A549 (cell line): Measurements from ENCODE around the gene CRYBA4. TPM values are rescaled to one million over a fixed set of nuclear protein-coding genes. Genes with fewer than 3 reads are reported as not detected.

ENCODE experiments used
- ATAC-seq, 2 experiments: fragments of 200-7000 bp in 1 of 2; fragments of >200 bp in 1 of 2; cut with Nextera tagmentation in 1 of 2; cut with Tn5 transposase in 1 of 2; 3 replicates each; pipeline versions ENCODE4 v1.8.0 to v1.9.1; 2018 to 2020; ENCODE audit warnings: mild to moderate bottlenecking in 1 of 2, moderate library complexity in 1 of 2
- CTCF ChIA-PET: fragments of 300-600 bp; sonication (Branson Sonifier 250); formaldehyde crosslinking; extraction: SDS; loops from one replicate; lab custom pipeline; 2021; ENCODE audit warnings: antibody characterized with exemption, inconsistent platforms; lab: Yijun Ruan, JAX
- POLR2A ChIA-PET: fragments of 350-600 bp; formaldehyde crosslinking; extraction: SDS; loops from one replicate; lab custom pipeline; 2021; ENCODE audit warnings: antibody characterized with exemption, inconsistent platforms; lab: Yijun Ruan, JAX
- DNase-seq, 2 experiments: peaks; one replicate each; pipeline versions ENCODE4 v3.0.0 to v3.0.0-alpha.2; 2011 to 2016; ENCODE audit warnings: low read depth in 1 of 2, low spot score in 1 of 2
- FAIRE-seq: peaks from 2 replicates; lab custom pipeline; 2011; peaks lifted over from hg19 to GRCh38; lab: Jason Lieb, UNC
- H3K27ac ChIP-seq, 2 experiments: fragments of >200 bp; sonication (Bioruptor Twin); formaldehyde crosslinking; 3 replicates each; pipeline ENCODE4 v1.5.1; 2016 to 2017
- H3K4me1 ChIP-seq: fragments of >200 bp; sonication (Bioruptor Twin); formaldehyde crosslinking; 3 replicates; pipeline ENCODE4 v1.6.1; 2016
- H3K4me2 ChIP-seq: fragments of >200 bp; sonication (Bioruptor Twin); formaldehyde crosslinking; 3 replicates; pipeline ENCODE4 v1.6.1; 2016
- H3K4me3 ChIP-seq: fragments of >200 bp; sonication (Bioruptor Twin); formaldehyde crosslinking; 3 replicates; pipeline ENCODE4 v1.5.1; 2016
- H3K9me3 ChIP-seq: fragments of >200 bp; sonication (Bioruptor Twin); formaldehyde crosslinking; 3 replicates; pipeline ENCODE4 v1.6.1; 2016
- BCL3 ChIP-seq: fragments of >200 bp; sonication (Bioruptor Twin); formaldehyde crosslinking; IDR thresholded peaks from 3 replicates; pipeline ENCODE4 v1.6.1; 2016
- BHLHE40 ChIP-seq: IDR thresholded peaks from 2 replicates; pipeline ENCODE4 v1.6.1; 2012; ENCODE audit warnings: low read depth, low read length, inconsistent platforms
- CHD4 ChIP-seq: fragments of 200-600 bp; sonication (generic); IDR thresholded peaks from 2 replicates; pipeline ENCODE4 v1.6.1; 2016; ENCODE audit warnings: antibody characterized with exemption, mild to moderate bottlenecking, borderline replicate concordance
- CTCF ChIP-seq: fragments of >200 bp; sonication (Bioruptor Twin); formaldehyde crosslinking; IDR thresholded peaks from 3 replicates; pipeline ENCODE4 v1.5.1; 2016
- FOSB ChIP-seq: fragments of 250-450 bp; sonication (Bioruptor Pico); IDR thresholded peaks from 2 replicates; pipeline ENCODE4 v1.5.0; 2020; ENCODE audit warnings: mild to moderate bottlenecking, moderate library complexity
- FOSL2 ChIP-seq, 2 experiments: fragments of 450-650 bp in 1 of 2; fragments of >200 bp in 1 of 2; sonication (Bioruptor Twin) in 1 of 2; formaldehyde crosslinking; IDR thresholded peaks; 2 replicates each; pipeline versions ENCODE4 v1.5.0 to v1.6.1; 2016 to 2020; ENCODE audit warnings: mild to moderate bottlenecking in 1 of 2, moderate library complexity in 1 of 2
- HDAC2 ChIP-seq: fragments of 200-600 bp; sonication (generic); IDR thresholded peaks from 2 replicates; pipeline ENCODE4 v1.6.1; 2016
- HMGXB4 ChIP-seq: fragments of 250-450 bp; sonication (Bioruptor Pico); IDR thresholded peaks from 2 replicates; pipeline ENCODE4 v1.5.0; 2021; ENCODE audit warnings: mild to moderate bottlenecking, moderate library complexity, borderline replicate concordance
- HOXB5 ChIP-seq: fragments of 250-450 bp; sonication (Bioruptor Pico); IDR thresholded peaks from 2 replicates; pipeline ENCODE4 v1.5.0; 2020; ENCODE audit warnings: mild to moderate bottlenecking, moderate library complexity
- MAX ChIP-seq: IDR thresholded peaks from 2 replicates; pipeline ENCODE4 v1.6.1; 2012
- MYC ChIP-seq: IDR thresholded peaks from 2 replicates; pipeline ENCODE4 v1.6.1; 2012; ENCODE audit warnings: mild to moderate bottlenecking, inconsistent platforms, low read length, improper control_type of control experiment, borderline replicate concordance
- NR3C1 ChIP-seq: fragments of >200 bp; sonication (Bioruptor Twin); formaldehyde crosslinking; IDR thresholded peaks from 3 replicates; pipeline ENCODE4 v1.6.1; 2017
- PHF8 ChIP-seq: fragments of 200-600 bp; sonication (generic); IDR thresholded peaks from 2 replicates; pipeline ENCODE4 v1.6.1; 2016; ENCODE audit warnings: low read depth, mild to moderate bottlenecking, antibody characterized with exemption, moderate library complexity, borderline replicate concordance
- POLR2AphosphoS2 ChIP-seq: conservative IDR thresholded peaks from 2 replicates; pipeline ENCODE4 v1.6.1; 2012; ENCODE audit warnings: low read length, improper control_type of control experiment, inconsistent platforms
- RAD21 ChIP-seq, 2 experiments: fragments of >200 bp in 1 of 2; sonication (Bioruptor Twin) in 1 of 2; formaldehyde crosslinking in 1 of 2; IDR thresholded peaks in 1 of 2; conservative IDR thresholded peaks in 1 of 2; 2 replicates in 1 of 2; 3 replicates in 1 of 2; pipeline ENCODE4 v1.6.1; 2012 to 2018; ENCODE audit warnings: inconsistent platforms in 1 of 2
- RNF2 ChIP-seq: fragments of 200-600 bp; sonication (generic); IDR thresholded peaks from 2 replicates; pipeline ENCODE4 v1.6.1; 2016; ENCODE audit warnings: low read depth, mild to moderate bottlenecking, antibody characterized with exemption, moderate library complexity, borderline replicate concordance
- TP53 ChIP-seq: fragments of 250-450 bp; sonication (Bioruptor Pico); IDR thresholded peaks from 2 replicates; pipeline ENCODE4 v1.5.0; 2021; ENCODE audit warnings: mild to moderate bottlenecking, moderate library complexity
- ZSCAN20 ChIP-seq: fragments of 250-450 bp; sonication (Bioruptor Pico); IDR thresholded peaks from 2 replicates; pipeline ENCODE4 v1.8.0; 2022; ENCODE audit warnings: mild to moderate bottlenecking, moderate library complexity
- WGBS: methylation state at CpG from one replicate; pipeline ENCODE4 v1.1.6; 2017; ENCODE audit errors: missing lambda C conversion rate; 5-methylcytosine and 5-hydroxymethylcytosine counted together
- polyA plus RNA-seq, 4 experiments: library from polyadenylated mRNA; depleted of rRNA in 3 of 4; stranded (reverse); fragments of >200 nt; fragmentation: RNase III in 1 of 4; extraction: RNeasy Plus Mini Kit Qiagen cat#74134 plus additional on column Dnase treatment in 1 of 4; gene quantifications; 2 replicates in 3 of 4; 3 replicates in 1 of 4; pipeline ENCODE4 v1.2.3, GENCODE V29; 2011 to 2017

The CRYBA4 gene
- polyA plus RNA-seq, 2 of the 4 experiments (the other 2 are of a cell fraction), result not detected

- TF ChIP-seq RAD21 (conservative IDR thresholded peaks at IDR 0.05 in 1 of 2, IDR thresholded peaks at IDR 0.05 in 1 of 2) (no peak), RNF2 (no peak), PHF8 (no peak), CHD4 (no peak), POLR2AphosphoS2 (no peak), ZSCAN20 (CRISPR knock-in tag) (no peak)
Observed at GRCh38 chr22:26642465-26643417, 21.0 kb downstream of the CRYBA4 start (continued).

GRCh38 chr22:26643418-26644100 is 21.8 kb downstream of the CRYBA4 start:
- POLR2A ChIA-PET, result no interaction called here
- 88% methylated on average over 15 of the region's 15 CpGs for WGBS
- no peak for TF ChIP-seq FOSL2 (IDR thresholded peaks at IDR 0.05)
- no peak for TF ChIP-seq FOSL2 (CRISPR knock-in tag; IDR thresholded peaks at IDR 0.05)
- FAIRE-seq (no peak), ATAC-seq (no peak), DNase-seq (no peak)
- Histone ChIP-seq H3K4me3 (no peak overlapping the region), H3K4me1 (peaks cover 5% of the 10 kb centered on the region; the same call in 1 of the 3 replicates), H3K9me3 (no peaks in the 10 kb centered on the region), H3K4me2 (no peak overlapping the region), H3K27ac (no peak overlapping the region)
- CTCF ChIA-PET, result no interaction called here

GRCh38 chr22:26646158-26646557 is 24.4 kb downstream of the CRYBA4 start:
- 64% methylated on average over 5 of the region's 5 CpGs for WGBS
- no peak for FAIRE-seq
- H3K9me3 ChIP-seq, result no peaks in the 10 kb centered on the region
- DNase-seq, result no peak
- CTCF ChIA-PET, result interaction anchor here (0.8 kb wide), 1 partner anchor 52 kb away, joined by 4 read pairs; no protein-coding TSS in a partner anchor
- TF ChIP-seq HMGXB4 (CRISPR knock-in tag) (no peak), BHLHE40 (no peak), HOXB5 (CRISPR knock-in tag) (no peak), HDAC2 (no peak), FOSB (CRISPR knock-in tag) (no peak), NR3C1 (no peak), MAX (no peak), BCL3 (no peak), CTCF (no peak), TP53 (CRISPR knock-in tag) (no peak), MYC (no peak)
- TF ChIP-seq, all 56 proteins: peak for 0
- POLR2A ChIA-PET, result no interaction called here
- no peak overlapping the region for H3K4me2 ChIP-seq
- H3K27ac ChIP-seq, result no peak overlapping the region
- no peak for ATAC-seq
- H3K4me1 ChIP-seq, result peaks cover 5% of the 10 kb centered on the region; the same call in 1 of the 3 replicates
- H3K4me3 ChIP-seq, result no peak overlapping the region
